Measurements from ENCODE around the gene SHROOM2.

DNA sequence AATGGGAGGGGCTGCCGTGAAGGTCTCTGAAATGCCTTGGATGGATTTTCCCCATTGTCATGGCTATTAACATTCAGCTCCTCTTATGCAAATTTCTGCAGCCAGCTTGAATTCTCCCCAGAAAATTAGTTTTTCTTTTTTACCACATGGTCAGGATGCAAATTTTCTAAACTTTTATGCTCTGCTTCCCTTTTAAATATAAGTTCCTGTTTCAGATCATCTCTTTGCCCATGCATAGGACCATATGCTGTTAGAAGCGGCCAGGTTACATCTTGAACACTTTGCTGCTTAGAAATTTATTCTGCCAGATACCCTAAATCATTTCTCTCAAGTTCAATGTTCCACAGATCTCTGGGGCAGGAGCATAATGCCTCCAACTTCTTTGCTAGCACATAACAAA lies 167.2 kb downstream of the SHROOM2 start:
- TF ChIP-seq, protein P1, sequence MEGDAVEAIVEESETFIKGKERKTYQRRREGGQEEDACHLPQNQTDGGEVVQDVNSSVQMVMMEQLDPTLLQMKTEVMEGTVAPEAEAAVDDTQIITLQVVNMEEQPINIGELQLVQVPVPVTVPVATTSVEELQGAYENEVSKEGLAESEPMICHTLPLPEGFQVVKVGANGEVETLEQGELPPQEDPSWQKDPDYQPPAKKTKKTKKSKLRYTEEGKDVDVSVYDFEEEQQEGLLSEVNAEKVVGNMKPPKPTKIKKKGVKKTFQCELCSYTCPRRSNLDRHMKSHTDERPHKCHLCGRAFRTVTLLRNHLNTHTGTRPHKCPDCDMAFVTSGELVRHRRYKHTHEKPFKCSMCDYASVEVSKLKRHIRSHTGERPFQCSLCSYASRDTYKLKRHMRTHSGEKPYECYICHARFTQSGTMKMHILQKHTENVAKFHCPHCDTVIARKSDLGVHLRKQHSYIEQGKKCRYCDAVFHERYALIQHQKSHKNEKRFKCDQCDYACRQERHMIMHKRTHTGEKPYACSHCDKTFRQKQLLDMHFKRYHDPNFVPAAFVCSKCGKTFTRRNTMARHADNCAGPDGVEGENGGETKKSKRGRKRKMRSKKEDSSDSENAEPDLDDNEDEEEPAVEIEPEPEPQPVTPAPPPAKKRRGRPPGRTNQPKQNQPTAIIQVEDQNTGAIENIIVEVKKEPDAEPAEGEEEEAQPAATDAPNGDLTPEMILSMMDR (optimal IDR thresholded peaks at IDR 0.05 in 1 of 3, IDR thresholded peaks at IDR 0.05 in 1 of 3, conservative IDR thresholded peaks at IDR 0.05 in 1 of 3; ENCODE audit: extremely low read depth in 1 of 3, insufficient read depth in 2 of 3, low read length in 3 of 3): no peak
- no peak for TF ChIP-seq EZH2 (IDR thresholded peaks at IDR 0.05; ENCODE audit: low read length)

All from keratinocyte (primary cell).